Stomach (tissue), 9 donors: ENCODE data around the gene FAM3A. TPM values are rescaled to one million over a fixed set of nuclear protein-coding genes. Genes with fewer than 3 reads are reported as not detected.
A peak's percentile ranks its signal among the peaks of the same experiment; 100 is the strongest.

Source experiments
- DNase-seq, 2 donors: peaks; one replicate each; pipeline versions ENCODE4 v3.0.0 to v3.0.0-alpha.2; 2013 to 2019
- H3K27ac ChIP-seq, 5 donors: fragments of 200-600 bp in 4 of 5; sonication (generic) in 4 of 5; one replicate each; pipeline ENCODE4 v1.5.1; 2013 to 2019; ENCODE audit warnings: mild to moderate bottlenecking in 1 of 5, moderate library complexity in 1 of 5
- H3K27me3 ChIP-seq, 3 donors: fragments of 200-600 bp; sonication (generic); one replicate each; pipeline ENCODE4 v1.5.1; 2017 to 2019; ENCODE audit warnings: mixed run types in 1 of 3
- H3K36me3 ChIP-seq, 4 donors: fragments of 200-600 bp; sonication (generic); 1 replicate in 3 of 4; 2 replicates in 1 of 4; pipeline ENCODE4 v1.5.1; 2016 to 2019
- H3K4me1 ChIP-seq, 4 donors: fragments of 200-600 bp; sonication (generic); one replicate each; pipeline ENCODE4 v1.5.1; 2016 to 2019
- H3K4me3 ChIP-seq, 4 donors: fragments of 200-600 bp; sonication (generic) in 3 of 4; one replicate each; pipeline ENCODE4 v1.5.1; 2016 to 2019; ENCODE audit warnings: mild to moderate bottlenecking in 1 of 4
- H3K9me3 ChIP-seq, 4 donors: fragments of 200-600 bp; sonication (generic); one replicate each; pipeline ENCODE4 v1.5.1; 2016 to 2019
- CTCF ChIP-seq, 7 experiments: fragments of 450-650 bp in 4 of 7; fragments of 200-600 bp in 3 of 7; sonication (generic) in 3 of 7; IDR thresholded peaks; one replicate each; pipeline ENCODE4 v1.5.1; 2016 to 2019; ENCODE audit warnings: antibody characterized with exemption in 7 of 7, control low read depth in 2 of 7, mild to moderate bottlenecking in 1 of 7
- EP300 ChIP-seq: sonication (generic); formaldehyde crosslinking; IDR thresholded peaks from one replicate; pipeline ENCODE4 v1.6.1; 2017; ENCODE audit warnings: antibody characterized with exemption
- POLR2A ChIP-seq, 4 donors: fragments of 450-650 bp; IDR thresholded peaks; one replicate each; pipeline ENCODE4 v1.6.1; 2016; ENCODE audit warnings: antibody characterized with exemption in 4 of 4, control low read depth in 2 of 4, mild to moderate bottlenecking in 1 of 4, moderate library complexity in 1 of 4
- POLR2AphosphoS5 ChIP-seq, 3 donors: sonication (generic); formaldehyde crosslinking; IDR thresholded peaks; one replicate each; pipeline ENCODE4 v1.6.1; 2016; ENCODE audit warnings: antibody characterized with exemption in 3 of 3
- WGBS, 5 donors: extraction: QIAGEN DNeasy Blood & Tissue Kit in 3 of 5; methylation state at CpG; one replicate each; pipeline versions ENCODE4 v1.1.5 to v1.1.7; 2013 to 2018; 5-methylcytosine and 5-hydroxymethylcytosine counted together
- intact Hi-C: fragments of 100-400 bp; cut with DNase I; formaldehyde crosslinking; loops from one replicate; pipeline ENCODE4 v1.15.1; 2023; ENCODE audit warnings: low total_unique reads
- polyA plus RNA-seq, 3 donors: library from polyadenylated mRNA; stranded (reverse); fragments of 200-250 nt; gene quantifications; one replicate each; pipeline ENCODE4 v1.2.3, GENCODE V29; 2013
- total RNA-seq, 5 donors: library from RNA; depleted of rRNA; stranded (reverse); fragments of >200 nt; gene quantifications; one replicate each; pipeline versions ENCODE4 v1.1.0 to v1.2.3, GENCODE V29; 2014 to 2016
- donor health status: healthy with polysubstance abuse.
- donor health status: Bipolar disorder and iron deficiency.
- donor health status: healthy.

The FAM3A gene
- total and polyA plus RNA-seq, 8 donors: 21.9 to 61.7 (median 30.0) TPM

GRCh38 chrX:154529206-154529612 is 13.2 kb upstream of the FAM3A start:
- 68 to 87% (median 75%) methylated on average over 3 to 6 of the region's 6 CpGs for WGBS, 5 donors
- peaks cover 0 to 4% (median 0%) of the 10 kb centered on the region in 3 donors for H3K27me3 ChIP-seq
- no peak for DNase-seq
- TF ChIP-seq EP300 (no peak), POLR2A (IDR thresholded peaks at IDR 0.05) (no peak), CTCF (IDR thresholded peaks at IDR 0.05) (no peak), POLR2AphosphoS5 (IDR thresholded peaks at IDR 0.05) (no peak)
- intact Hi-C loops: no loop called here
- H3K27ac ChIP-seq: no peak overlapping the region
- no peaks in the 10 kb centered on the region for H3K9me3 ChIP-seq
- H3K4me1 ChIP-seq: peaks cover 0 to 13% (median 6%) of the 10 kb centered on the region in 4 donors
- peaks cover 11 to 36% (median 29%) of the 10 kb centered on the region in 4 donors for H3K36me3 ChIP-seq
- H3K4me3 ChIP-seq: no peak overlapping the region

GRCh38 chrX:154526901-154527675 is 11.1 kb upstream of the FAM3A start:
- DNase-seq: peak; percentile 76 to 93
- TF ChIP-seq POLR2A (IDR thresholded peaks at IDR 0.05) (no peak), POLR2AphosphoS5 (IDR thresholded peaks at IDR 0.05) (peak in 1 of 3 donors; percentile 46), CTCF (IDR thresholded peaks at IDR 0.05) (peak in 4 of 7 experiments; percentile 19 to 46 (median 32)), EP300 (no peak)
- H3K9me3 ChIP-seq: no peaks in the 10 kb centered on the region
- H3K27ac ChIP-seq: peak overlapping the region; percentile 39 to 77 (median 69)
- intact Hi-C loops: no loop called here
- H3K36me3 ChIP-seq: peaks cover 1 to 15% (median 7%) of the 10 kb centered on the region in 4 donors
- peak overlapping the region; percentile 13 to 28 (median 22) for H3K4me3 ChIP-seq
- H3K4me1 ChIP-seq: peaks cover 0 to 12% (median 6%) of the 10 kb centered on the region in 4 donors
- 3 to 17% (median 8%) methylated on average over 8 to 15 of the region's 15 CpGs for WGBS, 5 donors
- peaks cover 0 to 4% (median 0%) of the 10 kb centered on the region in 3 donors for H3K27me3 ChIP-seq

- no peaks in the 10 kb centered on the region for H3K9me3 ChIP-seq
- intact Hi-C loops: no loop called here
- no peak overlapping the region for H3K4me3 ChIP-seq
- H3K27ac ChIP-seq: no peak overlapping the region
- peaks cover 0 to 4% (median 0%) of the 10 kb centered on the region in 3 donors for H3K27me3 ChIP-seq
- H3K4me1 ChIP-seq: peaks cover 0 to 12% (median 6%) of the 10 kb centered on the region in 4 donors
- DNase-seq: no peak
- 68 to 83% (median 81%) methylated on average over 14 of the region's 14 CpGs for WGBS, 5 donors
- TF ChIP-seq EP300 (no peak), POLR2A (IDR thresholded peaks at IDR 0.05) (no peak), CTCF (IDR thresholded peaks at IDR 0.05) (no peak), POLR2AphosphoS5 (IDR thresholded peaks at IDR 0.05) (no peak)
- peaks cover 0 to 3% (median 0%) of the 10 kb centered on the region in 4 donors for H3K36me3 ChIP-seq
Measured at GRCh38 chrX:154525606-154526490, 9.8 kb upstream of the FAM3A start.

GRCh38 chrX:154519389-154519788 is 3.4 kb upstream of the FAM3A start:
- intact Hi-C loops: no loop called here
- Histone ChIP-seq H3K4me3 (no peak overlapping the region), H3K27me3 (peaks cover 0 to 3% (median 0%) of the 10 kb centered on the region in 3 donors), H3K9me3 (no peaks in the 10 kb centered on the region), H3K36me3 (no peaks in the 10 kb centered on the region), H3K27ac (no peak overlapping the region), H3K4me1 (peaks cover 7 to 20% (median 16%) of the 10 kb centered on the region in 4 donors)
- WGBS, 5 donors: 81 to 96% (median 92%) methylated on average over 5 to 8 of the region's 8 CpGs
- DNase-seq: no peak
- TF ChIP-seq EP300 (no peak), CTCF (IDR thresholded peaks at IDR 0.05) (no peak), POLR2A (IDR thresholded peaks at IDR 0.05) (no peak), POLR2AphosphoS5 (IDR thresholded peaks at IDR 0.05) (no peak)
